ENCODE data around the gene ACSF3.
A peak's percentile ranks its signal among the peaks of the same experiment; 100 is the strongest.

The ACSF3 gene

GRCh38 chr16:89093602-89094251 lies at the start of gene ACSF3:
Gene ACSF3, plus strand, starts transcription at chr16:89093852. Its CDS starts 6,830 bp downstream, at chr16:89100682.
- peak; percentile 41 for DNase-seq (ENCODE audit: low read depth)

GRCh38 chr16:89044418-89045180 lies 49.1 kb upstream of the ACSF3 start:
- DNase-seq (ENCODE audit: low read depth): no peak

- no peak for DNase-seq (ENCODE audit: low read depth)
These were observed 48.4 kb upstream of the ACSF3 start for GRCh38 chr16:89045181-89045815.

GRCh38 chr16:89045881-89046280 lies 47.8 kb upstream of the ACSF3 start:
- no peak for DNase-seq (ENCODE audit: low read depth)

GRCh38 chr16:89046491-89046890 lies 47.2 kb upstream of the ACSF3 start:
- DNase-seq (ENCODE audit: low read depth): no peak

GRCh38 chr16:89047331-89048089 lies 46.1 kb upstream of the ACSF3 start:
- DNase-seq (ENCODE audit: low read depth): no peak

- no peak for DNase-seq (ENCODE audit: low read depth)
These were observed 45.4 kb upstream of the ACSF3 start for GRCh38 chr16:89048090-89048725.

GRCh38 chr16:89048871-89049422 lies 44.7 kb upstream of the ACSF3 start:
- DNase-seq (ENCODE audit: low read depth): no peak

- no peak for DNase-seq (ENCODE audit: low read depth)
These were observed 44.1 kb upstream of the ACSF3 start for GRCh38 chr16:89049484-89050118.

GRCh38 chr16:89050119-89050867 lies 43.4 kb upstream of the ACSF3 start:
- no peak for DNase-seq (ENCODE audit: low read depth)

- DNase-seq (ENCODE audit: low read depth): no peak
These were observed 42.8 kb upstream of the ACSF3 start for GRCh38 chr16:89050868-89051311.

GRCh38 chr16:89051521-89052166 lies 42.0 kb upstream of the ACSF3 start:
- DNase-seq (ENCODE audit: low read depth): no peak

GRCh38 chr16:89052191-89052889 lies 41.3 kb upstream of the ACSF3 start:
- DNase-seq (ENCODE audit: low read depth): no peak

- DNase-seq (ENCODE audit: low read depth): no peak
These were observed 40.5 kb upstream of the ACSF3 start for GRCh38 chr16:89052890-89053724.

GRCh38 chr16:89053725-89054029 lies 40.0 kb upstream of the ACSF3 start:
- no peak for DNase-seq (ENCODE audit: low read depth)

- no peak for DNase-seq (ENCODE audit: low read depth)
These were observed 39.4 kb upstream of the ACSF3 start for GRCh38 chr16:89054261-89054661.

- DNase-seq (ENCODE audit: low read depth): no peak
These were observed 38.9 kb upstream of the ACSF3 start for GRCh38 chr16:89054714-89055113.

GRCh38 chr16:89055313-89055712 lies 38.3 kb upstream of the ACSF3 start:
- no peak for DNase-seq (ENCODE audit: low read depth)
